HepG2 (cell line): ENCODE data around the gene PTCH1. TPM values are rescaled to one million over a fixed set of nuclear protein-coding genes. Genes with fewer than 3 reads are reported as not detected.
A peak's percentile ranks its signal among the peaks of the same experiment; 100 is the strongest.

Experiments
- ATF2 ChIP-seq: sonication (generic); formaldehyde crosslinking; IDR thresholded peaks from 2 replicates; pipeline ENCODE4 v1.4.0; 2020; ENCODE audit warnings: missing genetic modification reagents
- CENPBD1 ChIP-seq: sonication (generic); formaldehyde crosslinking; IDR thresholded peaks from 2 replicates; pipeline ENCODE4 v1.8.0; 2022; ENCODE audit warnings: missing genetic modification reagents, low read depth, mild to moderate bottlenecking, borderline replicate concordance
- FOXK1 ChIP-seq: sonication (generic); formaldehyde crosslinking; IDR thresholded peaks from 2 replicates; pipeline ENCODE4 v1.4.0; 2020; ENCODE audit warnings: low read depth, missing genetic modification reagents, borderline replicate concordance
- FOXO1 ChIP-seq: sonication (generic); formaldehyde crosslinking; IDR thresholded peaks from 2 replicates; pipeline ENCODE4 v1.4.0; 2020; ENCODE audit warnings: missing genetic modification reagents
- FUBP1 ChIP-seq: sonication (generic); formaldehyde crosslinking; IDR thresholded peaks from 2 replicates; pipeline ENCODE4 v1.5.1; 2020; ENCODE audit warnings: missing genetic modification reagents, mild to moderate bottlenecking, borderline replicate concordance
- GMEB2 ChIP-seq: IDR thresholded peaks from 2 replicates; pipeline ENCODE4 v1.6.1; 2016; ENCODE audit warnings: missing biosample characterization, missing genetic modification reagents, low read depth
- HDAC2 ChIP-seq: sonication (generic); formaldehyde crosslinking; IDR thresholded peaks from 2 replicates; pipeline ENCODE4 v1.4.0; 2020; ENCODE audit warnings: missing genetic modification reagents
- JUN ChIP-seq: sonication (generic); formaldehyde crosslinking; IDR thresholded peaks from 2 replicates; pipeline ENCODE4 v1.4.0; 2020; ENCODE audit warnings: mild to moderate bottlenecking, missing genetic modification reagents
- JUNB ChIP-seq: sonication (generic); formaldehyde crosslinking; IDR thresholded peaks from 2 replicates; pipeline ENCODE4 v1.8.0; 2022; ENCODE audit warnings: missing genetic modification reagents, mild to moderate bottlenecking, borderline replicate concordance
- KLF16 ChIP-seq, 2 experiments: sonication (generic) in 1 of 2; formaldehyde crosslinking in 1 of 2; IDR thresholded peaks; 2 replicates each; pipeline versions ENCODE4 v1.6.1 to v1.8.0; 2016 to 2023; ENCODE audit warnings: missing genetic modification reagents in 2 of 2, missing compliant biosample characterization in 1 of 2
- MAFK ChIP-seq, 2 experiments: IDR thresholded peaks in 1 of 2; conservative IDR thresholded peaks in 1 of 2; 2 replicates each; pipeline ENCODE4 v1.6.1; 2011; ENCODE audit warnings: improper control_type of control experiment in 2 of 2, low read length in 2 of 2
- MLXIP ChIP-seq: sonication (generic); formaldehyde crosslinking; IDR thresholded peaks from 2 replicates; pipeline ENCODE4 v1.9.0; 2021; ENCODE audit warnings: missing genetic modification reagents, borderline replicate concordance
- NFE2 ChIP-seq: sonication (generic); formaldehyde crosslinking; IDR thresholded peaks from 2 replicates; pipeline ENCODE4 v1.4.0; 2020; ENCODE audit warnings: missing genetic modification reagents
- NFE2L2 ChIP-seq: fragments of 150-350 bp; IDR thresholded peaks from 2 replicates; pipeline ENCODE4 v1.6.1; 2014; ENCODE audit warnings: low read length
- RARA ChIP-seq: IDR thresholded peaks from 2 replicates; pipeline ENCODE4 v1.6.1; 2016; ENCODE audit warnings: missing genetic modification reagents, missing compliant biosample characterization
- TEAD2 ChIP-seq: sonication (generic); formaldehyde crosslinking; IDR thresholded peaks from 2 replicates; pipeline ENCODE4 v1.9.0; 2021; ENCODE audit warnings: missing genetic modification reagents
- ZNF138 ChIP-seq: sonication (generic); formaldehyde crosslinking; IDR thresholded peaks from 2 replicates; pipeline ENCODE4 v1.5.0; 2020; ENCODE audit warnings: mild to moderate bottlenecking, low read depth, missing genetic modification reagents
- ZNF17 ChIP-seq: sonication (generic); formaldehyde crosslinking; IDR thresholded peaks from 2 replicates; pipeline ENCODE4 v1.5.0; 2020; ENCODE audit warnings: mild to moderate bottlenecking, missing genetic modification reagents
- ZNF547 ChIP-seq: sonication (generic); formaldehyde crosslinking; IDR thresholded peaks from 2 replicates; pipeline ENCODE4 v1.5.1; 2020; ENCODE audit warnings: mild to moderate bottlenecking, missing genetic modification reagents
- ZSCAN21 ChIP-seq: sonication (generic); formaldehyde crosslinking; IDR thresholded peaks from 2 replicates; pipeline ENCODE4 v1.8.0; 2022; ENCODE audit warnings: mild to moderate bottlenecking, missing genetic modification reagents, moderate library complexity, borderline replicate concordance
- polyA plus RNA-seq, 8 experiments: library from polyadenylated mRNA; depleted of rRNA in 3 of 8; stranded (reverse) in 7 of 8; unstranded in 1 of 8; fragments of >200 nt; fragmentation: Illumina TruSeq in 4 of 8; extraction: Trizol in 4 of 8; gene quantifications; 2 replicates each; pipeline versions ENCODE4 v1.2.1 to v1.2.3, GENCODE V29; 2011 to 2016; ENCODE audit warnings: low read depth in 4 of 8, missing spikeins in 1 of 8, mixed read lengths in 1 of 8; ENCODE audit not compliant: insufficient read depth in 1 of 8
- total RNA-seq, 5 experiments: library from RNA; depleted of rRNA; stranded (reverse); fragments of >200 nt; fragmentation: Illumina TruSeq; extraction: Trizol; gene quantifications; 2 replicates each; pipeline ENCODE4 v1.2.3, GENCODE V29; 2016; ENCODE audit warnings: low read depth in 1 of 5

PTCH1 gene
- total and polyA plus RNA-seq, 2 of the 13 experiments (the other 11 are each of a cell fraction or from before 2014, with no cell fraction given): 2.8 to 3.9 TPM

- no peak for TF ChIP-seq CENPBD1 (CRISPR knock-in tag)
- TF ChIP-seq ZNF17 (CRISPR knock-in tag): no peak
- no peak for TF ChIP-seq MLXIP
- TF ChIP-seq TEAD2 (CRISPR knock-in tag): no peak
- TF ChIP-seq HDAC2 (CRISPR knock-in tag): peak; percentile 80
- no peak for TF ChIP-seq FUBP1 (CRISPR knock-in tag)
- peak; percentile 83 for TF ChIP-seq JUNB (CRISPR knock-in tag)
- TF ChIP-seq FOXK1: peak; percentile 76; the same call in 1 of the 2 replicates
- no peak for TF ChIP-seq ZNF138
- peak in 1 of 2 experiments; percentile 32; a peak in 1 of 4 replicates for TF ChIP-seq MAFK (conservative IDR thresholded peaks at IDR 0.05 in 1 of 2, IDR thresholded peaks at IDR 0.05 in 1 of 2; ENCODE audit: low read length in 2 of 2)
- peak; percentile 47; the same call in 1 of the 2 replicates for TF ChIP-seq ATF2 (CRISPR knock-in tag)
- TF ChIP-seq JUN (CRISPR knock-in tag): peak; percentile 70; the same call in 1 of the 2 replicates
- TF ChIP-seq KLF16 (CRISPR knock-in tag; IDR thresholded peaks at IDR 0.05): peak in 1 of 2 experiments; percentile 67; a peak in 1 of 4 replicates
- 0 out of 2 replicates have a peak, but pooled peaks have one; percentile 32 for TF ChIP-seq NFE2
- 0 out of 2 replicates have a peak, but pooled peaks have one; percentile 59 for TF ChIP-seq ZSCAN21 (CRISPR knock-in tag)
- TF ChIP-seq FOXO1 (CRISPR knock-in tag): no peak
- no peak for TF ChIP-seq GMEB2 (CRISPR knock-in tag)
- TF ChIP-seq NFE2L2: peak; percentile 52; the same call in 1 of the 2 replicates
- no peak for TF ChIP-seq ZNF547 (CRISPR knock-in tag)
- peak; percentile 58 for TF ChIP-seq RARA (CRISPR knock-in tag)
These were observed 12.5 kb downstream of the PTCH1 start (continued) for GRCh38 chr9:95504053-95504963.
